SK-N-SH treated with all-trans-retinoic acid at 6 μM for 48 hours (cell line): ENCODE measurements around the gene TRPC1.

ENCODE experiments used
- ZC3H10 ChIP-seq: fragments of 250-450 bp; sonication (Bioruptor Pico); IDR thresholded peaks from 2 replicates; pipeline ENCODE4 v1.5.1; 2021; ENCODE audit warnings: mild to moderate bottlenecking, moderate library complexity
- ZFP3 ChIP-seq: fragments of 250-450 bp; sonication (Bioruptor Pico); IDR thresholded peaks from 2 replicates; pipeline ENCODE4 v1.5.0; 2020; ENCODE audit warnings: mild to moderate bottlenecking, moderate library complexity
- ZNF8 ChIP-seq: fragments of 450-650 bp; formaldehyde crosslinking; IDR thresholded peaks from 2 replicates; pipeline ENCODE4 v1.5.0; 2020; ENCODE audit warnings: mild to moderate bottlenecking, moderate library complexity

DNA sequence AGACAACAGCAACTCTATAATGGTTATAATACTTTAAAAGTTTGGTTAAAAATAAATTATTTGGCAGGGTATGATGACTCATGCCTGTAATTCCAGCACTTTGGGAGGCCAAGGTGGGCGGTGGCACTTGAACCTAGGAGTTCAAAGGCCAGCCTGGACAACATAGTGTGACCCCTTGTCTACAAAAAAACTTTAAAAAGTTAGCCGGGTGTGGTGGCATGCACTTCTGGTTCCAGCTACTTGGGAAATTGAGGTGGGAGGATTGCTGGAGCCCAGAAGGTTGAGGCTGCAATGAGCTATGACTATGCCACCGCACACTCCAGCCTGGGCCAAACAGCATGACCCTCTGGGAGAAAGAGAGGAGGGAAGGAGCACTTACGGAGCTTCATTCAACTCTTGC, 7.7 kb upstream of the TRPC1 start:
- TF ChIP-seq ZFP3 (no peak), ZC3H10 (CRISPR knock-in tag) (no peak), ZNF8 (CRISPR knock-in tag) (no peak)
